ENCODE results near the gene VAMP1. TPM values are rescaled to one million over a fixed set of nuclear protein-coding genes. Genes with fewer than 3 reads are reported as not detected.
"Not testable (repeated sequence)": the region's sequence is repeated elsewhere in the genome, so short reads cannot be mapped to it uniquely, and the experiment has no call there.

The VAMP1 gene
- polyA plus RNA-seq: 1 to 10 TPM; 7.8 to 9.7 (median 8.4) TPM

GRCh38 chr12:6470375-6471163 is at the start of gene VAMP1:
VAMP1 (minus strand) TSS chr12:6470677; CDS start chr12:6470531, 146 bp downstream.
- H3K4me1 Mint-ChIP-seq: peaks cover 38 to 53% of the 10 kb centered on the region in 2 donors
- peak within 1 kb of the TSS; percentile 87 to 93 (median 91) for H3K4me3 Mint-ChIP-seq
- peaks cover 2 to 14% (median 9%) of the 10 kb centered on the region in 3 donors for H3K27me3 Mint-ChIP-seq (ENCODE audit: low read depth in 3 of 3)
- peak; percentile 95 to 96 (median 95) for DNase-seq
- no peaks in the 10 kb centered on the region for H3K9me3 Mint-ChIP-seq
- H3K36me3 Mint-ChIP-seq: peaks cover 3 to 7% (median 5%) of the 10 kb centered on the region in 3 donors
- peak within 1 kb of the TSS; percentile 85 to 96 (median 94) for H3K27ac Mint-ChIP-seq

- DNase-seq: no peak
- Mint-ChIP-seq H3K36me3 (peaks cover 39 to 70% (median 40%) of the 10 kb centered on the region in 3 donors), H3K4me3 (no peak overlapping the region), H3K27me3 (ENCODE audit: low read depth in 3 of 3) (peaks cover 0 to 2% (median 0%) of the 10 kb centered on the region in 3 donors), H3K9me3 (no peaks in the 10 kb centered on the region), H3K27ac (peak overlapping the region in 5 of 6 donors; percentile 40 to 89 (median 79)), H3K4me1 (peaks cover 5 to 10% of the 10 kb centered on the region in 2 donors)
These were observed 49.7 kb upstream of the VAMP1 start for GRCh38 chr12:6520186-6520585.

GRCh38 chr12:6508087-6508486 is 37.6 kb upstream of the VAMP1 start:
- no peak overlapping the region for H3K4me3 Mint-ChIP-seq
- H3K27me3 Mint-ChIP-seq (ENCODE audit: low read depth in 3 of 3): no peaks in the 10 kb centered on the region
- H3K4me1 Mint-ChIP-seq: peaks cover 8 to 27% of the 10 kb centered on the region in 2 donors
- DNase-seq: no peak
- no peak overlapping the region for H3K27ac Mint-ChIP-seq
- H3K36me3 Mint-ChIP-seq: peaks cover 20 to 35% (median 22%) of the 10 kb centered on the region in 3 donors
- H3K9me3 Mint-ChIP-seq: no peaks in the 10 kb centered on the region

GRCh38 chr12:6507102-6507998 is 36.9 kb upstream of the VAMP1 start:
- no peak for DNase-seq
- Mint-ChIP-seq H3K36me3 (peaks cover 13 to 28% (median 15%) of the 10 kb centered on the region in 3 donors), H3K27me3 (ENCODE audit: low read depth in 3 of 3) (no peaks in the 10 kb centered on the region), H3K9me3 (no peaks in the 10 kb centered on the region), H3K4me1 (peaks cover 8 to 27% of the 10 kb centered on the region in 2 donors), H3K27ac (peak overlapping the region in 2 of 6 donors; percentile 45 to 78), H3K4me3 (no peak overlapping the region)

GRCh38 chr12:6500466-6500865 is 30.0 kb upstream of the VAMP1 start:
- H3K36me3 Mint-ChIP-seq: peaks cover 0 to 6% (median 0%) of the 10 kb centered on the region in 3 donors
- no peaks in the 10 kb centered on the region for H3K9me3 Mint-ChIP-seq
- peaks cover 8 to 12% of the 10 kb centered on the region in 2 donors for H3K4me1 Mint-ChIP-seq
- DNase-seq: no peak
- no peak overlapping the region for H3K4me3 Mint-ChIP-seq
- no peaks in the 10 kb centered on the region for H3K27me3 Mint-ChIP-seq (ENCODE audit: low read depth in 3 of 3)
- H3K27ac Mint-ChIP-seq: no peak overlapping the region

GRCh38 chr12:6497291-6497690 is 26.8 kb upstream of the VAMP1 start:
- not testable (repeated sequence) for DNase-seq, H3K9me3 Mint-ChIP-seq, H3K36me3 Mint-ChIP-seq, H3K4me3 Mint-ChIP-seq
- H3K4me1 Mint-ChIP-seq: peaks cover 29 to 38% of the 10 kb centered on the region in 2 donors
- H3K27ac Mint-ChIP-seq: peak overlapping the region in 4 of 6 donors; percentile 18 to 75 (median 64)
- peaks cover 9 to 17% (median 10%) of the 10 kb centered on the region in 3 donors for H3K27me3 Mint-ChIP-seq (ENCODE audit: low read depth in 3 of 3)

GRCh38 chr12:6494968-6495367 is 24.5 kb upstream of the VAMP1 start:
- peak overlapping the region; percentile 93 to 99 (median 96) for H3K27ac Mint-ChIP-seq
- no peak for DNase-seq
- peak overlapping the region; percentile 92 to 98 (median 96) for H3K4me3 Mint-ChIP-seq
- peaks cover 33 to 45% of the 10 kb centered on the region in 2 donors for H3K4me1 Mint-ChIP-seq
- peaks cover 9 to 22% (median 10%) of the 10 kb centered on the region in 3 donors for H3K27me3 Mint-ChIP-seq (ENCODE audit: low read depth in 3 of 3)
- no peaks in the 10 kb centered on the region for H3K9me3 Mint-ChIP-seq
- peaks cover 0 to 11% (median 4%) of the 10 kb centered on the region in 3 donors for H3K36me3 Mint-ChIP-seq

- H3K27me3 Mint-ChIP-seq (ENCODE audit: low read depth in 3 of 3): peaks cover 9 to 22% (median 10%) of the 10 kb centered on the region in 3 donors
- peaks cover 0 to 11% (median 4%) of the 10 kb centered on the region in 3 donors for H3K36me3 Mint-ChIP-seq
- H3K9me3 Mint-ChIP-seq: no peaks in the 10 kb centered on the region
- peaks cover 33 to 45% of the 10 kb centered on the region in 2 donors for H3K4me1 Mint-ChIP-seq
- H3K27ac Mint-ChIP-seq: peak overlapping the region; percentile 93 to 99 (median 96)
- DNase-seq: no peak
- peak overlapping the region; percentile 92 to 98 (median 96) for H3K4me3 Mint-ChIP-seq
These were observed 23.8 kb upstream of the VAMP1 start for GRCh38 chr12:6494258-6494743.

- peaks cover 9 to 22% (median 10%) of the 10 kb centered on the region in 3 donors for H3K27me3 Mint-ChIP-seq (ENCODE audit: low read depth in 3 of 3)
- H3K9me3 Mint-ChIP-seq: no peaks in the 10 kb centered on the region
- peaks cover 0 to 8% (median 4%) of the 10 kb centered on the region in 3 donors for H3K36me3 Mint-ChIP-seq
- H3K4me1 Mint-ChIP-seq: peaks cover 33 to 45% of the 10 kb centered on the region in 2 donors
- H3K4me3 Mint-ChIP-seq: peak within 1 kb of the TSS; percentile 92 to 98 (median 96)
- peak within 1 kb of the TSS; percentile 95 to 99 (median 97) for H3K27ac Mint-ChIP-seq
- peak; percentile 94 to 95 (median 94) for DNase-seq
These were observed 23.2 kb upstream of the VAMP1 start, which contains the start of gene NCAPD2 for GRCh38 chr12:6493497-6494257. NCAPD2 (plus strand) TSS chr12:6494102; CDS start chr12:6495099, 997 bp downstream.

GRCh38 chr12:6492838-6493496 is 22.5 kb upstream of the VAMP1 start, which contains the start of gene MRPL51:
MRPL51 (minus strand) TSS chr12:6493262; CDS start chr12:6493136, 126 bp downstream.
- peak within 1 kb of the TSS; percentile 95 to 99 (median 97) for H3K27ac Mint-ChIP-seq
- DNase-seq: peak; percentile 93 to 96 (median 96)
- peak within 1 kb of the TSS; percentile 92 to 98 (median 96) for H3K4me3 Mint-ChIP-seq
- H3K9me3 Mint-ChIP-seq: no peaks in the 10 kb centered on the region
- H3K4me1 Mint-ChIP-seq: peaks cover 32 to 45% of the 10 kb centered on the region in 2 donors
- peaks cover 0 to 8% (median 4%) of the 10 kb centered on the region in 3 donors for H3K36me3 Mint-ChIP-seq
- H3K27me3 Mint-ChIP-seq (ENCODE audit: low read depth in 3 of 3): peaks cover 9 to 22% (median 10%) of the 10 kb centered on the region in 3 donors

GRCh38 chr12:6490673-6491072 is 20.2 kb upstream of the VAMP1 start:
- DNase-seq, H3K36me3 Mint-ChIP-seq, H3K4me3 Mint-ChIP-seq, H3K27ac Mint-ChIP-seq, H3K9me3 Mint-ChIP-seq: not testable (repeated sequence)
- H3K4me1 Mint-ChIP-seq: peaks cover 27 to 34% of the 10 kb centered on the region in 2 donors
- peaks cover 9 to 24% (median 10%) of the 10 kb centered on the region in 3 donors for H3K27me3 Mint-ChIP-seq (ENCODE audit: low read depth in 3 of 3)

GRCh38 chr12:6489449-6489848 is 19.0 kb upstream of the VAMP1 start:
- H3K4me1 Mint-ChIP-seq: peaks cover 15 to 22% of the 10 kb centered on the region in 2 donors
- no peaks in the 10 kb centered on the region for H3K9me3 Mint-ChIP-seq
- H3K4me3 Mint-ChIP-seq: no peak overlapping the region
- peaks cover 9 to 24% (median 11%) of the 10 kb centered on the region in 3 donors for H3K27me3 Mint-ChIP-seq (ENCODE audit: low read depth in 3 of 3)
- peaks cover 0 to 4% (median 4%) of the 10 kb centered on the region in 3 donors for H3K36me3 Mint-ChIP-seq
- no peak for DNase-seq
- H3K27ac Mint-ChIP-seq: no peak overlapping the region

Data from immature natural killer cell (primary cell).